DMS79 treated with DMSO at 0.1 percent for 48 hours (cell line): ENCODE measurements around the gene CRTC3.
"Not testable (repeated sequence)": the region's sequence is repeated elsewhere in the genome, so short reads cannot be mapped to it uniquely, and the experiment has no call there.

Experiments
- DNase-seq: peaks from one replicate; lab custom pipeline; 2025; lab: John Stamatoyannopoulos, UW

Gene CRTC3

DNA sequence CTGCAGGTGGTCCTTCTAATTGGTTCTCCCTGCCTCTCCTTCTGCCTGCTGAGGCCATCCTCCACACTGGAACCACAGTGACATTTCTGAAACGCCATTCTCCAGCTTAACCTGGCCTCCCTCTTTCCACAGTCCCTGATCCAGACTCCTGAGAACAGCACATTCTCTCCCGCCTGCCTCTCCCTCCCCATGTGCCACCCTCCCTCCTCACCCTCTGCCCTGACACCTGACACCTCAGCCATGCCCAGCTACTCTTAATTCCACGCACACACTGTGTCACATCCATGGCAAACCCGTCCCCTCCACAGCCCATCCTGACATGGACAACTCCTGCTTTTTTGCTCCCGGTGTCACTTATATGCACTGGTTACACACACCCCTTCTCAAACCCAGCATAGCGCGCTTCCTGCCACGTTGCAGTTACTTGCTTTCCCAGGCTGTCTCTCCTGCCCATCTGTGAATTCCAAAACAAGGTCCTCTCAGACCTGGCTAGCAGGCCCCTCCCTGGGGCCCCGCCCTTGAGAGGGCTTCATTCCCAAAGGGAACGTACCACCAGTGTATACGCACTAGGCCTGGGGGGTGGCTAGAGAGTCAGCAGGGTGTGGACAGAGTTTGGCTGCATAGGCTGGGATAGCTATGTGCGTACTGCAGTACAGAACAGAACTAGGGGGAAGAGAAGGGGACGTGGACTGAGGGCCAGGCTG lies 94.7 kb downstream of the CRTC3 start:
- DNase-seq, result no peak

DNA sequence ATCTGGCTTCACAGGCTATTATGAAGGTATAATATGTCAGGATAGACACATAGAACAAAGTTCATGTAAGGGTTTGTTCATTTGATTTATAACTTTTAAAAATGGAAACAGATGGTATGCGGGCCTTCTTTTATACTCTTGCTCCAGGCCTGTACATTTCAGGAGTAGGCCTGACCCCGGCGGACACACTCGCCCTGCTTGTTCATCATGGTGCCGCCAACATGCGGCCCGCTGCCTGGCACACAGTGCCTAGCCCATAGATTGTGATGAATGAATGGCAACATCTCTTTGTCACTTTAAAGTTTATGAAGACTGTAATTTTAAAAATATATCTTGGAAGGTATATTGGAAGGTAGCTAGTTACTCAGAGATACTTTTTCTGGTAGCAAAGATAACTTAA lies 95.3 kb downstream of the CRTC3 start:
- no peak for DNase-seq

DNA sequence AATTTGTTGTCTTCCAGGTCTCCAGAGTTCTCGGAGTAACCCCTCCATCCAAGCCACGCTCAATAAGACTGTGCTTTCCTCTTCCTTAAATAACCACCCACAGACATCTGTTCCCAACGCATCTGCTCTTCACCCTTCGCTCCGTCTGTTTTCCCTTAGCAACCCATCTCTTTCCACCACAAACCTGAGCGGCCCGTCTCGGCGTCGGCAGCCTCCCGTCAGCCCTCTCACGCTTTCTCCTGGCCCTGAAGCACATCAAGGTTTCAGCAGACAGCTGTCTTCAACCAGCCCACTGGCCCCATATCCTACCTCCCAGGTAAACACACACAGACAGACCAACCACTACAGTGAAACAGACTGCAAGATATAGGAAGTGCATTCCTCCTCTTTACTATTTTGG lies 99.5 kb downstream of the CRTC3 start:
- no peak for DNase-seq

DNA sequence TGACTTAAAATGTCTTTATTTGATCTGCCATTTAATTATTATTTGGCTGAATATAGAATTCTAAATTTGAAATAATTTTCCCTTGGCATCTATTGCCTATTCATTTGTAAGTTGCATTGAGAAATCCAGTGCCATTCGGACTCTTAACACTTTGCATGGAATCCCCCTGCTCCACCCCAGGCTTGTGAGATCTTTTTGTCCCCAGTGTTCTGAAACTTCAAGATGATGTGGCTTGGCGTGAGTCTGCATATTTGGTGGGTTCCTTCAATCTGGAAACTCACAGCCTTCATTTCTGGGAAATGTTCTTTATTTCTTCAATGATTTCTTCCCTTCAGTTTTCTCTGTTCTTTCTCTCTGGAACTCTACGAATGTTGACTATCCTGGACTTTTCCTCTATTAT lies 103.6 kb downstream of the CRTC3 start:
- DNase-seq, result no peak

DNA sequence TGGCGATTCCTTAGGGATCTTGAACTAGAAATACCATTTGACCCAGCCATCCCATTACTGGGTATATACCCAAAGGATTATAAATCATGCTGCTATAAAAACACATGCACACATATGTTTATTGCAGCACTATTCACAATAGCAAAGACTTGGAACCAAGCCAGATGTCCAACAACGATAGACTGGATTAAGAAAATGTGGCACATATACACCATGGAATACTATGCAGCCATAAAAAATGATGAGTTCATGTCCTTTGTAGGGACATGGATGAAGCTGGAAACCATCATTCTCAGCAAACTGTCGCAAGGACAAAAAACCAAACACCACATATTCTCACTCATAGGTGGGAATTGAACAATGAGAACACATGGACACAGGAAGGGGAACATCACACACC lies 107.3 kb downstream of the CRTC3 start:
- not testable (repeated sequence) for DNase-seq

DNA sequence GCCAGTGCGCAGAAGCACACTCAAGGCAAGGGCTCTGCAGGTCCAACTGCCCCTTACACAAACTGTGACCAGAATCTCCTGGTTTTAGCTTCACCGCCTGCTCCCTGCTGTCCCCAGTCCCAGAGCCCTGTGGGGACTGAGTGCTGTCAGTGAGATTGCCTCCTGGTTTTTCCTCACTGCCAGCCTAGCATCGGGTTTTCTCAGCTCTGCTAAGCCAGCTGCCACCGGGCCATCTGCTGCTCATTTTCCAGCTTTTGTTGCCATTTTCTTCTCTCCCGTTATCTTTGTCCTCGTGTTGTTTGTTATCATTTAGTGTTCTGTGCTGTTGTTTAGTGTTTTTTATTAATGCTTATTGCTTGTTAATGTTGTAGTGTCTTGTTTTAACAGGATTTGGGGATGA lies 108.0 kb downstream of the CRTC3 start:
- no peak for DNase-seq

DNA sequence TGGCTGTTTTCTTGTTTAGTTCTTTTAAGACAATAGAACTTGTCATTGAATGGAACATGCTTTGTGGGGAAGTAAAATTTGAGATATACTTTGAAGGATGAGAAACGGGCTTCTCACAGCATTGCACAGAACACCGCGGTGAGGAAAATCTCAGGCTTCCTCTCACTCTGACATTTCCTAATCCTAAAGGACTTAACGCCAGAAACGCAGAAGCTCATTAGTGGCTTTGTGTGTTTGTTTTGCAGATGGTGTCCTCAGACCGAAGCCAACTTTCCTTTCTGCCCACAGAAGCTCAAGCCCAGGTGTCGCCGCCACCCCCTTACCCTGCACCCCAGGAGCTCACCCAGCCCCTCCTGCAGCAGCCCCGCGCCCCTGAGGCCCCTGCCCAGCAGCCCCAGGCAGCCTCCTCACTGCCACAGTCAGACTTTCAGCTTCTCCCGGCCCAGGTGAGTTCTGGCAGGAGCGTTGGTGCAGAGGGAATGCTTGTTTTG lies 108.5 kb downstream of the CRTC3 start:
- DNase-seq, result no peak

DNA sequence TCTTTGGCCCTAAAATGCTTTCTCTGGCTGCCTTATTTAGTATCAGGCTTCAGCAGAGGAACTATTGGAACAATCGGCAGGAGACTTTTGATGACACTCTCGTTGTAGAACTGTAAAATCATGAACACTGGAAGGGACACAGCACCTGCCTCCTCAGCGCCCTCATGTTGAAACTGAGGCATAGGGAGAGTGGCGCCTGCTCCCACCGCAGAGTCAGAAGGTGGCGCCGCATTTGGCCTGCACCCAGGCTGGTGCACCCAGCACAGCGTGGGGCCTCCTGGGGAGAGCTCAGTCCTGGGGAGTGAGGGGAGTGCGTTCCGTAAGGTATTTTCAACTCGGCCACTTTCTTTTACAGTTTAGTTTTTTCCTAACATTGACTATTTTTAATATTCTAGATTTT lies 109.2 kb downstream of the CRTC3 start:
- no peak for DNase-seq

DNA sequence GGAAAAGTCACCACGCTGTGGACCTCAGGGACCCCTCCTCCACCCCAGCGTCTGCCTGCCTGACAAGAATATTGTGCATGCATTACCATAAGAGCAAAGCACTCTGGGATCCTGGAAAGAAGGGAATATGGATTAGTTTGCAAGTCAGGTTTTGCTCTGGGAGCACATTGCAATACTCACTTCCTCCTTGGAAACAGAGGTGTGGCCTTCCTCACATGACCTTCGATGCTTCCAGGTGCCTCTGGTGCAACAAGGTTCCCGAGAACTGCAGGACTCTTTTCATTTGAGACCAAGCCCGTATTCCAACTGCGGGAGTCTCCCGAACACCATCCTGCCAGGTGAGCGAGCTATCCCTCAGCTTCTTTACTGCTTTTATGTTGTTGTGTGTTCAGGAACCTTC lies 111.1 kb downstream of the CRTC3 start:
- no peak for DNase-seq

DNA sequence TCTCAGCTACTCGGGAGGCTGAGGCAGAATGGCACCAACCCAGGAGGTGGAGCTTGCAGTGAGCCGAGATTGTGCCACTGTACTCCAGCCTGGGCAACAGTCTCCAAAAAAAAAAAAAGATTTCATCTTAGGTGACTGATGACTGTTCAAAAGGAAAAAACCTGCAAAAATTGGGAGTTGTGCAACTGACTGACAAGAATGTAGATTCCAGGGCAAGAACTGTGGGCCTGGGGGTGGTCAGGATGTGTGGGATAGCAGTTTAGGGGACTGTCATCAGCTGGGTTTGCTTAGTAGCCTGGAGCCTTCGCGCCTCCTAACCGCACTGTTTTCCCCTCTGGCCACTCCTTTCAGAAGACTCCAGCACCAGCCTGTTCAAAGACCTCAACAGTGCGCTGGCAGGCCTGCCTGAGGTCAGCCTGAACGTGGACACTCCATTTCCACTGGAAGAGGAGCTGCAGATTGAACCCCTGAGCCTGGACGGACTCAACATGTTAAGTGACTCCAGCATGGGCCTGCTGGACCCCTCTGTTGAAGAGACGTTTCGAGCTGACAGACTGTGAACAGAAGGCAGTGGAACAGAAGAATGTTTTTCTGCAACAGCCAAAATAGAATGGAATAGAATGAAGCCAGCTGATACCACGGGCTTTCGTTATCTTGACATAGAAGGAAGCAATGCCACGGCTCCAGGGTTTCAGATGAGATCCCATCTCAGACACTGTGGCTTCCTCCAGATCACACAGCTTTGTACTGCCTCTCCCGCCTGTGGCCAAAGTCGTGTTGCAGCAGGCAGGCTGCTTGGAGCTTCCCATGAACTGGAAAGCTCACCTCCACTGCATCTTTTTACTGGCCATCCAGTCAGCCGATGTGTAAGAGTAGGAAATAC lies 112.1 kb downstream of the CRTC3 start:
- no peak for DNase-seq

DNA sequence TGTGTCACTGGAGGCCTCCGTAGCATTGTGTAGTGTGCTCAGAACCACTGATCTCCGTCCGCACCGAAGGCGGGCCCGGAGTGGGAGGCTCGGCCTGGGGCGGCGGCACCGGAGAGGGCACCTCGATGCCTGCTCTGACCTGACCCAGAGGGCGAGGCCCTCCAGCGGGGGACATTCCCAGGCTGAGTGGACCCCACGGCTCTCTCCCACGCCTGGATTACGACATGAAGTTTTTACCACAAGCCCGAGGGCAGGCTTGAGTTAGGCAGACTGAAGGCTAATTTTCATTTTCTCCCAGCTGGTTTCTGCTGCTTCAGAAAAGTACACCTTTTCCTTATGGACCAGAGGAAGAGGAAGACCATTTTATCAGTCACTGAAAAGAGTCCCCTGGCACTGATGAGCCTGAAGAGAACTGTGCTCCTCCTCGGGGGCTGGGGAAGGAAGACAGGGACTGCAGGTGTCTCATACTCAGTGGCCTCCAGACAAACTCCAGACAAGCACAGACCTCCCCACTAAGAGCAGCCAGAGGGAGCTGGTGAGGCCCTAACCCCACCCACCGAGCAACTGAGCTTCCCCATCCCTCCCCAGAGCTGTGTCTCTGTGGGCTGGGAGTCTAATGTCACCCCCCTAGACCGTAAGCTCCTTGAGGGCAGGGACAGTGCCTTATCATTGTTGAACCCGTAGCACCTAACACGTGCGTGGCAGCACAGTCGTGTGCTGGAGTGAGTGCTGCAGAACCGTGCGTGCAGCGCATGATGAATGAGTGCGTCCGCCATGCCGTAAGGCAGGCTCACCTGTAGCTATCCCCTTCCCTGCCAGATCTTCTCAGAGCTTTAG lies 113.0 kb downstream of the CRTC3 start:
- no peak for DNase-seq

DNA sequence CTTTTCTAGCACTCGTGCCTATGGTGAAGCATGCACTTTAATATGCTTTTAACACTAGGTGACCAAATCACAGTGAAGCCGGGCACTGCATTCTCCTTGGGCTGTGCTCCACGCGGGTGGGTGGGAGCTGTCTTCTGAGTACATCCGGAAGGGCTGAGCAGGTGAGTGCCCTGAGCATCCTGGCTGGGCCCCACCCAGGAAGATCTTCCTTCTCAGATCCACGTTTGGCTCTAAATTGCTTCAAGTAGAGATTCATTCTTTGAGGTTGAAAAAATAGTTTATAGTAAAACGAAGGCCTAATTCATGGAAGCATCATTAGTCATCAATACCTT lies 113.5 kb downstream of the CRTC3 start:
- DNase-seq, result no peak

DNA sequence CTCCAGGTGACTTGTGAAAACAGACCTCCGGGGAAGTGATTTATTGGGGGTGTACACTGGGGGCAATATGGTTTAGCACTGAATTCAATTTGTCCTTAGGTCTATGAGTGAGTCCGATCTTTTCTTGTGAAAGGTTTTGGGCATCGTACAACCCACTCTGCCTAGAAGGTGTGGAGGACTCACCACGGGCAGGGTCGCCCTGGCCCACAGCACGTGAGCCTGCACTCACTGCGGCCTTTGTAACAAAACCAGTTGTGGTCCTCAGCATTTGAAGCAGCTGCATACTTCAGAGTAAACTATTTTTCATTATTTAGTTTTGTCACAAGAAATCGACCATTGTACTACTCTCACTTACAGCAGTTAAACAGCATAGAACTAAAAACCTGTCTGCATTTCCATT lies 114.8 kb downstream of the CRTC3 start:
- no peak for DNase-seq

DNA sequence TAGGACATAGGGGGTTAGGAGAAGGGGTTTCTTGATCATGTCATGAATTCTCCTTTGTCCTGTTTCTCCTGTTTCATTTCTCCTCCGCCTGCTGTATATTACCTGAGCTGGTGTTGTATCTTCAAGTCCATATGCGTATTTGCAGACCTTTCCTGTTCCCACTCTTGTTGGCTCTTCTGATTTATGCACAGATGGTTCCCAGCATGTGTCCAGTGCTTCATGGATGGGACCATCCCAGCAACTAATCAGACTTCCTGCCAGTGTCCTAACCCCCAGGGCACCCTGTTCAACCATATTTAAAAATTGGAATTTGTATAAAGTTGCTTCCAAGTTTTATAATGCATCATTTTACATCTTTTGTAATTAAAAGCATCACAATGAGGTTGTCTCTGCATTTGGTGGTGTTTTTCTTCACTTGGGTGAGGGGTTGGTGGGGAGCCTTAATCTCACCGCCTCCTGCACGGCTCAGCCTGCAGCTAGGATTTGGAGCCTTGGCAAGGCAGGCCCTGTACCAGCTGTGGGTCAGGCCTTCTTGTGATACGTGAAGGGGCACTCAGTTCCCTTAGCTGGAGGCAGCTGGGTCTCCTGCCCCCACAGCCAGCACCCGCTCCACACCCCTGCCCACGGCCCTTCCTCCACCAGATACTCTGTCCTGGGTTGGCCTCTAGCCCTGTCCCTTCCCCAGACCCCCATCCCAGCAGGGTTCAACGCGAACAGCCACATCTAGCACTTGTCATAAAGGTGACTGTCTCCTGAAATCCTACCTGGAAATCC lies 115.4 kb downstream of the CRTC3 start:
- DNase-seq, result no peak

DNA sequence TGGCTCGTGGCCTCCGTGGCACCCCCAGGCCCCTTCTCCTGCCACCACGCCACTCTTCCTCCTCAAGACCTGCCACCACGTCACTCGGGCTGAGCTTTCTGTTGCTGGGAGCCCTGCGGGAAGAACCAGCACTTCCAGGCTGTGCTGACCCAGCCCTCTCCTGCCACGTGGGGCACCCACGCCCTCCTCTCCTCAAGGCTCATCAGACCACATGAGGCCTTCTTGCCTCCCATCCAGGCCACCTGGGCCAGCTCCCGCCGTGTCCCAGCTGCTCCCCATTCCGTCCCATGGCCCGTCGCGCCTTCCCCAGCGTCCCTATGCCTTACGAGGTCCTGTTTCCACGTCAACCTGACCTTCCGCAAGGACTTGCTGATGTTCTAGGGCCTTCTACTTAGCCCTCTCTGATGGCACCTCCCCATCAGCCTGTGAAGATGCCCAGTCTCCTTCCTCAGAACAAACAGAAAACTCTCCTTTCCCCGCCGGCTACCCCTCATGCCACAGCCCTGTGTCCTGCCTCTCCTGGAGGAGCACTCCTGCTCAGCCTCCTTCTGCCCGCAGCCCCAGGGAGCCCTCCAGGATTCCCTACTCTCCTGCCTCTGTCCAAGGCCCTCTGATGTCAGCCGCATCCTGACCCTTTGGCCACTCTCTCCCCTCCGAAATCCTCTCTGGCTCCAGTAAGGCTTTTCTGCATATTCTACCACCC lies 116.3 kb downstream of the CRTC3 start:
- no peak for DNase-seq

DNA sequence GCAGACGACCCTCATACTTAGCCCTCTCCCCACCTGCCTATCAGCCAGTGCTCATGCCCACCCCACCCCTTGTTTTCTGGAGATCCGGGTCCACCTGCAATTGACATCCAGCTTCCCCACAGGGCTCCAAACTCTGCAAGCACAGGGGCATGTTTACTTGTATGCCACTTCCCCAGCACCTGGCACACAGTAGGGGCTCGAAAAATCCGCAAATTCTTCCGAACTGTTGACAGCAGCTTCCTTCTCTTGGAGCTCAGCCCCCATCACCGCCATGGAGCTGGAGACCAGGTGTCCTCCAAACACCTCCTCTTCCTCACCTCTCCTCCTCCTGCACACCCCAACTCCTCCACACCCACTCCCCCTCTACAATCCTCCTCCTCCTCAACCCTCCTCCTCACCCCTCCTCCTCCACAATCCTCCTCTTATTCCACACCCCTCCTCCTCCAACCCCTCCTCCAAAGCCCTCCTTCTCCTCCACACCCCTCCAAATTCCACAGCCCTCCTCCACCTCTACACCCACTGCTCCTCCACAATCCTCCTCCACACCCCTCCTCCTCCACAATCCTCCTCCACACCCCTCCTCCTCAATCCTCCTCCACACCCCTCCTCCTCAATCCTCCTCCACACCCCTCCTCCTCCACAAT lies 117.1 kb downstream of the CRTC3 start:
- DNase-seq, result no peak

DNA sequence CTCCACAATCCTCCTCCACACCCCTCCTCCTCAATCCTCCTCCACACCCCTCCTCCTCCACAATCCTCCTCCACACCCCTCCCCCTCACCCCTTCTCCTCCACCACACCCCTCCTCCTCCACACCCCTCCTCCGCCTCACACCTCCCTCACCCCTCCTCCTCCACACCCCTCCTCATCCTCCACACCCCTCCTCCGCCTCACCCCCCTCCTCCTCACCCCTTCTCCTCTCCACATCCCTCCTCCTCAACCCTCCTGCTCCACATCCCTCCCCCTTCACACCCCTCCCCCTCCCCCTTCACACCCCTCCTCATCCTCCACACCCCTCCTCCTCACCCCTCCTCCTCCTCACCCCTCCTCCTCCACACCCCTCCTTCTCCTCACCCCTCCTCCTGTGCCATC lies 117.6 kb downstream of the CRTC3 start:
- no peak for DNase-seq

DNA sequence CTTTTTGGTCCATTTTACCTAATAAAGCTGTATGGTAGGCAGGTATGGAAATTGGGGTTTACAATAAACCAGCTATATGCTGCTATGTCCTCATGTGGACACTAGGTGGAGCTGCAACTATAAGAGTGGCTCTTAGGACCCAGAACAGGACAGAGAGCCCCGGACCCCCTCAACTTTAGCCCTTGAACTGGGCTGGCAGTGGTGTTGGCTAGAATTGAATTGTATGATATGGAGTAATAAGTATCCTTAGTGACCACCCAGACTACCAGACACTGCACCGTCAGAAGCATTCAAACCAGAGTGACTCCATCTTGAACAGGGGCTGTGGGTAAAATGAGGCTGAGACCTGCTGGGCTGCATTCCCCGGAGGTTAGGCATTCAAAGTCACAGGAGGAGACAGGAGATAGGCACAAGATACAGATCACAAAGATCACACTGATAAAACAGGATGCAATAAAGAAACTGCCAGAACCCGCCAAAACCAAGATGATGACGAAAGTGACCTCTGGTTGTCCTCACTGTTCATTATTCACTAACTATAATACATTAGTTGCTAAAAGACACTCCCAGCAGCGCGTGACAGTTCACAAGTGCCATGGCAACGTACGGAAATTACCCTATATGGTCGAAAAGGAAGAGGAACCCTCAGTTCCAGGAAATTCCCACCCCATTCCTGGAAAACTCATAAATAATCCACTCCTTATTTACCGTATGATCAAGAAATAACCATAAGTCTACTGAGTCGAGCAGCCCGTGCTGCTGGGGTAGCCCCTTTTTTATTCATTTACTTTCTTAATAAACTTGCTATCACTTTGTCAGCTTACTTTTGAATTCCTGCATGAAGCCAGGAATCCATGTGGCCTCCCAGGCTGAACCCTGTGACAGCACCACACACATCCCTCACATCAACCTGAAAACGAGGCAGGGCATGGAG lies 118.7 kb downstream of the CRTC3 start:
- DNase-seq, result peak; percentile 35

DNA sequence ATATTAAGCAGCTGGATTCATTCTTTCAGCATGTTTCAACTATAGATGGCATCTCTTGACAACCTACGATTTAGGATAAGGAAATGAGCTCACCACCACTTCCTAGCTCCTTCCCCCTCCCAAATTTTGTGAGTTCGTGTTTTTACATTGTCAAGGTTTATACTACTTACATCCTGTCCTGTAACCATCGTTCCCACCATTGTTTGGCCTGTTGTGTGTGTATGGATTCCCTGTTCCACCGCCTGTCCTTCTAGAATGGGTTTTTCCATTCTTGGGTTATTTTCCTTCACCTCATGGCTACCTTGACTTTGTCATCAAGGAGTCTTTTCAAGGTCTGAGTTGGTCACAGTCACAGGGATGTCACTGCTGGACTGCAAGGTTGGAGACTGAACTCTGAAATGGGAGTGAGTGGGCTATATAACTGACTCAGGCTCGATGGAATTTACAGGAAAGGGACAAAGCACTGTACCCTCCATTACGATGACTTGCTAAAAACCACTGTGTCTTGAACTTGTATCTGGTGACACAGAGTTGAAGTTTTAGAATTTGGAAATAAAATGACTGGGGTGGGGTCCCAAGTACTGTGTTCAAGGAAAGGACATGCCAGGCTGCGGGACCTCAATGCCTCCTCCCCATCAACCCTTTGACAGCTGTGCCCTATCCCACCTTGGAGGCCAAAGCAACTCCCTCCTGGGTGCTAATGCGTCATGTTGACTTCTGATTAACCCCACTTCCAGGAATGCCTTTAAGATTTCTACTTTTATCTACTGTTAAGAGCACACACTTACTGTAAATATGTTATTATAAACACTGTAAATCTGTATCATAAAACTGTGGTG lies 120.6 kb downstream of the CRTC3 start:
- DNase-seq, result no peak
